Peyer's patch (tissue), 4 donors: Measurements from ENCODE around the gene USP53.

Experiments used
- POLR2A ChIP-seq, 2 donors: fragments of 450-650 bp; IDR thresholded peaks; one replicate each; pipeline ENCODE4 v1.5.1; 2017; ENCODE audit warnings: antibody characterized with exemption in 2 of 2, mild to moderate bottlenecking in 2 of 2, moderate library complexity in 2 of 2
- TF ChIP-seq, protein P1 (sequence below), 6 experiments: fragments of 450-650 bp in 4 of 6; fragments of 200-600 bp in 2 of 6; sonication (generic) in 1 of 6; IDR thresholded peaks; one replicate each; pipeline ENCODE4 v1.5.1; 2017 to 2019; ENCODE audit warnings: antibody characterized with exemption in 6 of 6, mild to moderate bottlenecking in 3 of 6, moderate library complexity in 1 of 6

DNA sequence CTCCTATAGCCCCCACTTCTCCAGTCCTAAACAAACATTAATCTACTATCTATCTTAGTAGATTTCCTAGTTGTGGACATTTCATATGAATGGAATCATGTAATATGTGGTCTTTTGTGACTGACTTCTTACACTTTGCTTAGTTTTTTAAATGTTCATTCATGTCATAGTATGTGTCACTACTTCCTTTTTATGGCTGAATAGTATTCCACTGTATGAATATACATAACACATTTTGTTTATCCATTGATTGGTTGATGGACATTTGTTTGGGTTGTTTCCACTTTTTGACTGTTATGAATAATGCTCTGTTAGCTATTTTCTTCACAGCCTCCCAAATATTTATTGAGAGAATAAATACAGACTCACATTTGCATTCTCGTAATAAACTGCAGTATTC, 19.8 kb downstream of the USP53 start:
- TF ChIP-seq, protein P1, sequence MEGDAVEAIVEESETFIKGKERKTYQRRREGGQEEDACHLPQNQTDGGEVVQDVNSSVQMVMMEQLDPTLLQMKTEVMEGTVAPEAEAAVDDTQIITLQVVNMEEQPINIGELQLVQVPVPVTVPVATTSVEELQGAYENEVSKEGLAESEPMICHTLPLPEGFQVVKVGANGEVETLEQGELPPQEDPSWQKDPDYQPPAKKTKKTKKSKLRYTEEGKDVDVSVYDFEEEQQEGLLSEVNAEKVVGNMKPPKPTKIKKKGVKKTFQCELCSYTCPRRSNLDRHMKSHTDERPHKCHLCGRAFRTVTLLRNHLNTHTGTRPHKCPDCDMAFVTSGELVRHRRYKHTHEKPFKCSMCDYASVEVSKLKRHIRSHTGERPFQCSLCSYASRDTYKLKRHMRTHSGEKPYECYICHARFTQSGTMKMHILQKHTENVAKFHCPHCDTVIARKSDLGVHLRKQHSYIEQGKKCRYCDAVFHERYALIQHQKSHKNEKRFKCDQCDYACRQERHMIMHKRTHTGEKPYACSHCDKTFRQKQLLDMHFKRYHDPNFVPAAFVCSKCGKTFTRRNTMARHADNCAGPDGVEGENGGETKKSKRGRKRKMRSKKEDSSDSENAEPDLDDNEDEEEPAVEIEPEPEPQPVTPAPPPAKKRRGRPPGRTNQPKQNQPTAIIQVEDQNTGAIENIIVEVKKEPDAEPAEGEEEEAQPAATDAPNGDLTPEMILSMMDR (IDR thresholded peaks at IDR 0.05) = no peak
- no peak for TF ChIP-seq POLR2A (IDR thresholded peaks at IDR 0.05)
